Left ventricle myocardium inferior (tissue), 1 donor: ENCODE data around the gene TBC1D8B. TPM values are rescaled to one million over a fixed set of nuclear protein-coding genes. Genes with fewer than 3 reads are reported as not detected.
A peak's percentile ranks its signal among the peaks of the same experiment; 100 is the strongest.
"Not testable (repeated sequence)": the region's sequence is repeated elsewhere in the genome, so short reads cannot be mapped to it uniquely, and the experiment has no call there.

ENCODE experiments used
- DNase-seq: peaks from one replicate; pipeline ENCODE4 v3.0.0-alpha.2; 2020
- H3K27ac ChIP-seq: fragments of 200-600 bp; replicated peaks from 2 replicates; pipeline ENCODE4 v1.8.0; 2021
- H3K27me3 ChIP-seq: fragments of 200-600 bp; 2 replicates; pipeline ENCODE4 v1.8.0; 2021; ENCODE audit warnings: low read depth
- H3K36me3 ChIP-seq: fragments of 200-600 bp; 2 replicates; pipeline ENCODE4 v1.8.0; 2021
- H3K4me1 ChIP-seq: fragments of 200-600 bp; 2 replicates; pipeline ENCODE4 v1.8.0; 2021
- H3K4me3 ChIP-seq: fragments of 200-600 bp; 2 replicates; pipeline ENCODE4 v1.8.0; 2021; ENCODE audit warnings: mild to moderate bottlenecking, moderate library complexity
- H3K9me3 ChIP-seq: fragments of 200-600 bp; replicated peaks from 2 replicates; pipeline ENCODE4 v1.8.0; 2021
- CTCF ChIP-seq: fragments of 200-600 bp; IDR thresholded peaks from 2 replicates; pipeline ENCODE4 v1.8.0; 2021; ENCODE audit warnings: antibody characterized with exemption, mild to moderate bottlenecking, borderline replicate concordance
- intact Hi-C: fragments of 100-400 bp; cut with micrococcal nuclease; formaldehyde crosslinking; loops from one replicate; pipeline ENCODE4 v1.11.0; 2022
- total RNA-seq: library from RNA; stranded (reverse); fragmentation: NEBNext Ultra II Directional; extraction: Animal tissue kit (Norgen Biotek cat#: 25700); gene quantifications from one replicate; pipeline ENCODE4 v1.2.1, GENCODE V29; 2021
- donor health status: DM: no; HTN: yes; CAD: no; lungs with severe emphysema.

Gene TBC1D8B
- total RNA-seq, 1 donor from 2014 or later, result 2.0 TPM

- Histone ChIP-seq H3K9me3 (no peaks in the 10 kb centered on the region), H3K27me3 (no peaks in the 10 kb centered on the region), H3K4me1 (no peaks in the 10 kb centered on the region), H3K36me3 (peaks cover 4% of the 10 kb centered on the region), H3K27ac (no peak overlapping the region), H3K4me3 (no peak overlapping the region)
- DNase-seq, result no peak
- intact Hi-C loops, result no loop called here
- peak; percentile 14 for TF ChIP-seq CTCF
Measured at GRCh38 chrX:106862972-106863688, 60.7 kb downstream of the TBC1D8B start.

GRCh38 chrX:106863697-106864096, 61.2 kb downstream of the TBC1D8B start:
- no peaks in the 10 kb centered on the region for H3K9me3 ChIP-seq
- no peak overlapping the region for H3K4me3 ChIP-seq
- no peaks in the 10 kb centered on the region for H3K36me3 ChIP-seq
- H3K27ac ChIP-seq, result no peak overlapping the region
- TF ChIP-seq CTCF, result no peak
- no peak for DNase-seq
- H3K27me3 ChIP-seq, result no peaks in the 10 kb centered on the region
- no peaks in the 10 kb centered on the region for H3K4me1 ChIP-seq
- intact Hi-C loops, result no loop called here

- intact Hi-C loops, H3K4me3 ChIP-seq, DNase-seq, H3K36me3 ChIP-seq, H3K27ac ChIP-seq, H3K27me3 ChIP-seq, H3K4me1 ChIP-seq, H3K9me3 ChIP-seq: not testable (repeated sequence)
Measured at GRCh38 chrX:106872796-106873195, 70.3 kb downstream of the TBC1D8B start.

GRCh38 chrX:106874075-106874474, 71.6 kb downstream of the TBC1D8B start:
- H3K36me3 ChIP-seq, result no peaks in the 10 kb centered on the region
- no peak for DNase-seq
- H3K4me1 ChIP-seq, result no peaks in the 10 kb centered on the region
- TF ChIP-seq CTCF, result peak; percentile 43
- H3K27me3 ChIP-seq, result no peaks in the 10 kb centered on the region
- no peaks in the 10 kb centered on the region for H3K9me3 ChIP-seq
- no peak overlapping the region for H3K4me3 ChIP-seq
- H3K27ac ChIP-seq, result no peak overlapping the region
- intact Hi-C loops, result no loop called here

- Histone ChIP-seq H3K4me1 (no peaks in the 10 kb centered on the region), H3K4me3 (no peak overlapping the region), H3K27me3 (no peaks in the 10 kb centered on the region), H3K9me3 (no peaks in the 10 kb centered on the region), H3K36me3 (no peaks in the 10 kb centered on the region), H3K27ac (no peak overlapping the region)
- TF ChIP-seq CTCF, result no peak
- intact Hi-C loops, result no loop called here
- DNase-seq, result no peak
Measured at GRCh38 chrX:106875151-106875550, 72.7 kb downstream of the TBC1D8B start.

- TF ChIP-seq CTCF, result no peak
- H3K4me1 ChIP-seq, result no peaks in the 10 kb centered on the region
- H3K27me3 ChIP-seq, result no peaks in the 10 kb centered on the region
- no peaks in the 10 kb centered on the region for H3K36me3 ChIP-seq
- intact Hi-C loops, result no loop called here
- DNase-seq, result no peak
- H3K27ac ChIP-seq, result no peak overlapping the region
- H3K9me3 ChIP-seq, result no peaks in the 10 kb centered on the region
- H3K4me3 ChIP-seq, result no peak overlapping the region
Measured at GRCh38 chrX:106889468-106889867, 87.0 kb downstream of the TBC1D8B start.
